Mesothelial cell of epicardium (in vitro differentiated cells): ENCODE results near the gene GTF2H2. TPM values are rescaled to one million over a fixed set of nuclear protein-coding genes. Genes with fewer than 3 reads are reported as not detected.

Experiments used
- total RNA-seq: library from RNA; stranded (reverse); gene quantifications from 3 replicates; pipeline ENCODE4 v1.2.1, GENCODE V29; 2021

The GTF2H2 gene
- total RNA-seq, 1 donor from 2014 or later = 31.8 TPM

Other genes starting within 250 kb of the GTF2H2 start
- gene SERF1A, start 167.0 kb downstream of the GTF2H2 start, total RNA-seq = 21.8 to 25.6 TPM (median 23.3 TPM) in 3 replicates
- gene SMN1, start 142.6 kb downstream of the GTF2H2 start, total RNA-seq = 39.9 to 45.3 TPM (median 40.9 TPM) in 3 replicates
- gene NAIP, start 42.3 kb downstream of the GTF2H2 start, total RNA-seq = 26.6 to 32.8 TPM (median 27.5 TPM) in 3 replicates